H7 (cell line): ENCODE measurements around the gene IGFBP5. TPM values are rescaled to one million over a fixed set of nuclear protein-coding genes. Genes with fewer than 3 reads are reported as not detected.

Experiments
- DNase-seq: peaks from one replicate; pipeline ENCODE4 v3.0.0; 2012
- H3K27me3 ChIP-seq: 2 replicates; pipeline ENCODE4 v1.6.0; 2011; ENCODE audit warnings: mild to moderate bottlenecking, low read length; ENCODE audit not compliant: control insufficient read depth, insufficient read depth
- H3K36me3 ChIP-seq: replicated peaks from 2 replicates; pipeline ENCODE4 v1.5.1; 2011; ENCODE audit warnings: low read length; ENCODE audit not compliant: control insufficient read depth, insufficient read depth
- H3K4me3 ChIP-seq: 2 replicates; pipeline ENCODE4 v1.5.1; 2011; ENCODE audit warnings: low read depth, mild to moderate bottlenecking, control low read depth, low read length, moderate library complexity; ENCODE audit not compliant: insufficient read depth
- total RNA-seq: library from RNA; depleted of rRNA; stranded (reverse); fragments of >200 nt; shearing (Covaris generic); gene quantifications from 2 replicates; pipeline ENCODE4 v1.2.3, GENCODE V29; 2014

The IGFBP5 gene
- total RNA-seq, 1 experiment from 2014 or later, result 10.2 TPM

- Histone ChIP-seq H3K4me3 (no peak overlapping the region), H3K27me3 (peaks cover 35% of the 10 kb centered on the region), H3K36me3 (no peaks in the 10 kb centered on the region)
- peak; percentile 33 for DNase-seq
These were observed 6.5 kb downstream of the IGFBP5 start for GRCh38 chr2:216688731-216689340.

- H3K4me3 ChIP-seq, result no peak overlapping the region
- no peaks in the 10 kb centered on the region for H3K36me3 ChIP-seq
- peaks cover 32% of the 10 kb centered on the region for H3K27me3 ChIP-seq
- DNase-seq, result peak; percentile 87
These were observed 7.7 kb downstream of the IGFBP5 start for GRCh38 chr2:216687646-216688045.

GRCh38 chr2:216687111-216687510 lies 8.2 kb downstream of the IGFBP5 start:
- Histone ChIP-seq H3K4me3 (no peak overlapping the region), H3K27me3 (peaks cover 29% of the 10 kb centered on the region), H3K36me3 (no peaks in the 10 kb centered on the region)
- no peak for DNase-seq

- Histone ChIP-seq H3K36me3 (no peaks in the 10 kb centered on the region), H3K27me3 (peaks cover 16% of the 10 kb centered on the region), H3K4me3 (no peak overlapping the region)
- no peak for DNase-seq
These were observed 9.9 kb downstream of the IGFBP5 start for GRCh38 chr2:216685327-216685875.

GRCh38 chr2:216683846-216684245 lies 11.5 kb downstream of the IGFBP5 start:
- DNase-seq, result no peak
- Histone ChIP-seq H3K36me3 (no peaks in the 10 kb centered on the region), H3K27me3 (peaks cover 1% of the 10 kb centered on the region; the same call in 1 of the 2 replicates), H3K4me3 (no peak overlapping the region)

- no peak for DNase-seq
- Histone ChIP-seq H3K4me3 (no peak overlapping the region), H3K27me3 (peaks cover 1% of the 10 kb centered on the region; the same call in 1 of the 2 replicates)
These were observed 13.7 kb downstream of the IGFBP5 start for GRCh38 chr2:216681683-216682082.

GRCh38 chr2:216680951-216681629 lies 14.3 kb downstream of the IGFBP5 start:
- DNase-seq, result no peak
- peaks cover 1% of the 10 kb centered on the region; the same call in 1 of the 2 replicates for H3K27me3 ChIP-seq
- no peaks in the 10 kb centered on the region for H3K36me3 ChIP-seq
- H3K4me3 ChIP-seq, result no peak overlapping the region

More at GRCh38 chr2:216681683-216682082, 13.7 kb downstream of the IGFBP5 start:
- no peaks in the 10 kb centered on the region for H3K36me3 ChIP-seq

- DNase-seq, result peak; percentile 37
- H3K36me3 ChIP-seq, result no peaks in the 10 kb centered on the region
- no peak overlapping the region for H3K4me3 ChIP-seq
- peaks cover 1% of the 10 kb centered on the region; the same call in 1 of the 2 replicates for H3K27me3 ChIP-seq
These were observed 15.7 kb downstream of the IGFBP5 start for GRCh38 chr2:216679658-216680024.

- Histone ChIP-seq H3K4me3 (no peak overlapping the region), H3K36me3 (no peaks in the 10 kb centered on the region), H3K27me3 (peaks cover 1% of the 10 kb centered on the region; the same call in 1 of the 2 replicates)
- peak; percentile 62 for DNase-seq
These were observed 16.3 kb downstream of the IGFBP5 start for GRCh38 chr2:216678813-216679657.

GRCh38 chr2:216678098-216678465 lies 17.3 kb downstream of the IGFBP5 start:
- Histone ChIP-seq H3K36me3 (no peaks in the 10 kb centered on the region), H3K27me3 (no peaks in the 10 kb centered on the region; the same call in 1 of the 2 replicates), H3K4me3 (no peak overlapping the region)
- no peak for DNase-seq

- H3K36me3 ChIP-seq, result no peaks in the 10 kb centered on the region
- DNase-seq, result peak; percentile 16
- H3K4me3 ChIP-seq, result no peak overlapping the region
- H3K27me3 ChIP-seq, result no peaks in the 10 kb centered on the region; the same call in 1 of the 2 replicates
These were observed 17.8 kb downstream of the IGFBP5 start for GRCh38 chr2:216677439-216678097.

GRCh38 chr2:216676630-216677029 lies 18.7 kb downstream of the IGFBP5 start:
- Histone ChIP-seq H3K4me3 (no peak overlapping the region), H3K27me3 (no peaks in the 10 kb centered on the region; the same call in 1 of the 2 replicates), H3K36me3 (no peaks in the 10 kb centered on the region)
- DNase-seq, result peak; percentile 28

GRCh38 chr2:216674376-216674775 lies 21.0 kb downstream of the IGFBP5 start:
- Histone ChIP-seq H3K36me3 (no peaks in the 10 kb centered on the region), H3K4me3 (no peak overlapping the region), H3K27me3 (no peaks in the 10 kb centered on the region)
- no peak for DNase-seq

- Histone ChIP-seq H3K4me3 (no peak overlapping the region), H3K27me3 (no peaks in the 10 kb centered on the region), H3K36me3 (no peaks in the 10 kb centered on the region)
- DNase-seq, result no peak
These were observed 21.7 kb downstream of the IGFBP5 start for GRCh38 chr2:216673609-216674008.
